ENCODE results near the gene SLC6A15. TPM values are rescaled to one million over a fixed set of nuclear protein-coding genes. Genes with fewer than 3 reads are reported as not detected.

SLC6A15 gene
- total and polyA plus RNA-seq, 2 of the 8 experiments (the other 6 are each of a cell fraction or from before 2014, with no cell fraction given), result 3.1 to 42.0 TPM

GRCh38 chr12:84822525-84822924 is 90.1 kb downstream of the SLC6A15 start:
- no peak overlapping the region for H3K56ac ChIP-seq (replicated peaks; ENCODE audit: insufficient read length, low read depth, low read length)
- H3K23ac ChIP-seq (ENCODE audit: insufficient read length), result no peak overlapping the region
- no peaks in the 10 kb centered on the region for H3K9me3 ChIP-seq (ENCODE audit: insufficient read depth in 2 of 2, low read depth in 1 of 2, low read length in 1 of 2)
- H2BK15ac ChIP-seq (ENCODE audit: low read length), result no peak overlapping the region
- H2BK12ac ChIP-seq (ENCODE audit: low read depth, low read length), result no peak overlapping the region
- POLR2A ChIA-PET (ENCODE audit: partially characterized antibody), result no interaction called here
- CTCF ChIA-PET (ENCODE audit: partially characterized antibody), result interaction anchor here (0.7 kb wide), 1 partner anchor 21 kb away, joined by 3 read pairs; no protein-coding TSS in a partner anchor
- 80% methylated on average over 2 of the region's 2 CpGs; no CpG with 5 or more reads in 1 of the 2 experiments for WGBS, 2 experiments (ENCODE audit: extremely low coverage in 1 of 2, insufficient coverage in 1 of 2, insufficient read length in 1 of 2, insufficient replicate concordance in 2 of 2, low coverage in 1 of 2, low lambda C conversion rate in 2 of 2, missing lambda C conversion rate in 1 of 2)
- no peak overlapping the region for H3K27ac ChIP-seq (ENCODE audit: low read depth, low read length)
- no peak overlapping the region for H2BK120ac ChIP-seq (replicated peaks; ENCODE audit: low read depth, low read length)
- H4K20me1 ChIP-seq (replicated peaks in 1 of 2; ENCODE audit: control insufficient read depth in 1 of 2, insufficient read depth in 2 of 2, low read length in 2 of 2), result no peaks in the 10 kb centered on the region
- H3K79me1 ChIP-seq (ENCODE audit: low read depth, low read length), result no peaks in the 10 kb centered on the region
- H3K27me3 ChIP-seq (replicated peaks in 1 of 4; ENCODE audit: control insufficient read depth in 3 of 4, extremely low read depth in 1 of 4, insufficient read depth in 3 of 4, low read length in 3 of 4), result no peaks in the 10 kb centered on the region
- no peak overlapping the region for H3K4me2 ChIP-seq (ENCODE audit: insufficient read depth in 1 of 2, low read depth in 2 of 2, low read length in 2 of 2)
- no peaks in the 10 kb centered on the region for H3K23me2 ChIP-seq (ENCODE audit: low read depth, low read length)
- no peaks in the 10 kb centered on the region for H3K36me3 ChIP-seq (ENCODE audit: control insufficient read depth in 2 of 4, insufficient read depth in 4 of 4, low read length in 3 of 4)
- H3K4ac ChIP-seq (replicated peaks; ENCODE audit: insufficient read length, low read depth, low read length), result no peak overlapping the region
- H3K18ac ChIP-seq (ENCODE audit: extremely low read depth, low read length), result no peak overlapping the region
- no peak overlapping the region for H2AK5ac ChIP-seq (ENCODE audit: low read depth, low read length)
- FAIRE-seq (no peak), DNase-seq (ENCODE audit: low read depth in 1 of 2, low spot score in 2 of 2) (no peak)
- TF ChIP-seq SP1 (IDR thresholded peaks at IDR 0.05; ENCODE audit: low read depth, low read length), result no peak
- no peak for TF ChIP-seq CHD1 (IDR thresholded peaks at IDR 0.05; ENCODE audit: low read depth, low read length)
- no peak for TF ChIP-seq SP4 (IDR thresholded peaks at IDR 0.05; ENCODE audit: low read length)
- no peak for TF ChIP-seq EZH2 (IDR thresholded peaks at IDR 0.05; ENCODE audit: low read depth, low read length, severe bottlenecking)
- no peak for TF ChIP-seq NANOG (IDR thresholded peaks at IDR 0.05; ENCODE audit: insufficient read depth, low read depth, low read length, poor library complexity, severe bottlenecking)
- no peak for TF ChIP-seq RNF2 (IDR thresholded peaks at IDR 0.05; ENCODE audit: borderline replicate concordance, low read depth, low read length, missing control alignments, poor library complexity, severe bottlenecking)
- TF ChIP-seq HDAC2 (IDR thresholded peaks at IDR 0.05; ENCODE audit: borderline replicate concordance in 1 of 2, low read depth in 2 of 2, low read length in 2 of 2), result no peak
- no peak for TF ChIP-seq BCL11A (IDR thresholded peaks at IDR 0.05; ENCODE audit: low read depth in 2 of 2, low read length in 2 of 2)
- no peak for TF ChIP-seq GABPA (IDR thresholded peaks at IDR 0.05; ENCODE audit: borderline replicate concordance, insufficient read depth, low read length)
- no peak for TF ChIP-seq SIX5 (IDR thresholded peaks at IDR 0.05; ENCODE audit: low read depth, low read length)
- no peak for TF ChIP-seq TEAD4 (IDR thresholded peaks at IDR 0.05; ENCODE audit: low read depth, low read length)
- TF ChIP-seq SP2 (IDR thresholded peaks at IDR 0.05; ENCODE audit: low read length), result no peak
- H3K79me2 ChIP-seq (ENCODE audit: control insufficient read depth in 1 of 2, insufficient read depth in 2 of 2, low read length in 2 of 2), result no peaks in the 10 kb centered on the region
- H3K4me3 ChIP-seq (ENCODE audit: extremely low read depth in 1 of 4, insufficient read depth in 2 of 4, low read depth in 3 of 4, low read length in 4 of 4), result no peak overlapping the region
- no peak overlapping the region for H2BK5ac ChIP-seq (ENCODE audit: low read depth, low read length)
- no peak overlapping the region for H2AFZ ChIP-seq (ENCODE audit: low read length)
- no peak overlapping the region for H4K8ac ChIP-seq (ENCODE audit: extremely low read depth, insufficient read depth, low read length)
- no peaks in the 10 kb centered on the region for H3K4me1 ChIP-seq (replicated peaks in 1 of 4; ENCODE audit: control insufficient read depth in 3 of 4, insufficient read depth in 4 of 4, low read length in 3 of 4)
- H3K14ac ChIP-seq (ENCODE audit: insufficient read length), result no peak overlapping the region
- no peak overlapping the region for H3K9ac ChIP-seq (replicated peaks in 1 of 4; ENCODE audit: extremely low read depth in 1 of 4, low read depth in 3 of 4, low read length in 3 of 4)
- no peak overlapping the region for H2BK20ac ChIP-seq (ENCODE audit: low read length)
- H4K91ac ChIP-seq (replicated peaks; ENCODE audit: insufficient read length, low read length), result no peak overlapping the region
- H4K5ac ChIP-seq (ENCODE audit: insufficient read length, low read depth, low read length), result no peak overlapping the region
